CD4-positive, alpha-beta T cell treated with Interleukin-21 for 1 hour (primary cell): ENCODE data around the gene APOC1.
"Not testable (repeated sequence)": the region's sequence is repeated elsewhere in the genome, so short reads cannot be mapped to it uniquely, and the experiment has no call there.

Experiments used
- DNase-seq: peaks from one replicate; pipeline ENCODE4 v3.0.0-alpha.2; 2020

Gene APOC1

GRCh38 chr19:44913512-44914432 is 636 bp upstream of the APOC1 start:
- not testable (repeated sequence) for DNase-seq

- no peak for DNase-seq
Observed at GRCh38 chr19:44924243-44924725, 9.9 kb downstream of the APOC1 start.

- no peak for DNase-seq
Observed at GRCh38 chr19:44925114-44925891, 10.9 kb downstream of the APOC1 start.

GRCh38 chr19:44926245-44927077 is 12.1 kb downstream of the APOC1 start:
- DNase-seq, result not testable (repeated sequence)

- no peak for DNase-seq
Observed at GRCh38 chr19:44927746-44928145, 13.3 kb downstream of the APOC1 start.

- DNase-seq, result no peak
Observed at GRCh38 chr19:44930088-44930487, 15.7 kb downstream of the APOC1 start.

- no peak for DNase-seq
Observed at GRCh38 chr19:44931541-44931940, 17.1 kb downstream of the APOC1 start.

- no peak for DNase-seq
Observed at GRCh38 chr19:44939668-44940067, 25.3 kb downstream of the APOC1 start.

- DNase-seq, result no peak
Observed at GRCh38 chr19:44942067-44942571, 27.7 kb downstream of the APOC1 start, which contains the start of gene APOC4. TSS of gene APOC4 (plus strand) at chr19:44942237. CDS start at chr19:44942278, 41 bp downstream.

- no peak for DNase-seq
Observed at GRCh38 chr19:44943801-44944249, 29.4 kb downstream of the APOC1 start.

- DNase-seq, result no peak
Observed at GRCh38 chr19:44947041-44947581, 32.7 kb downstream of the APOC1 start.

GRCh38 chr19:44948237-44948636 is 33.8 kb downstream of the APOC1 start:
- no peak for DNase-seq

- DNase-seq, result no peak
Observed at GRCh38 chr19:44948763-44949374, 34.5 kb downstream of the APOC1 start.

GRCh38 chr19:44949550-44949949 is 35.1 kb downstream of the APOC1 start:
- no peak for DNase-seq

GRCh38 chr19:44951179-44952159 is 37.1 kb downstream of the APOC1 start:
- peak; percentile 82 for DNase-seq

- DNase-seq, result no peak
Observed at GRCh38 chr19:44954278-44954648, 39.9 kb downstream of the APOC1 start.

- DNase-seq, result peak; percentile 97
Observed at GRCh38 chr19:44954649-44955504, 40.5 kb downstream of the APOC1 start, which contains the start of gene CLPTM1. TSS of gene CLPTM1 (plus strand) at chr19:44955380. CDS start at chr19:44955396, 16 bp downstream.

GRCh38 chr19:44955505-44956439 is 41.4 kb downstream of the APOC1 start:
- no peak for DNase-seq
